Measurements from ENCODE around the gene PARP15.

GRCh38 chr3:122533480-122533879, 44.0 kb upstream of the PARP15 start:
- TF ChIP-seq CTCF (IDR thresholded peaks at IDR 0.05; ENCODE audit: poor library complexity) (no peak), EZH2phosphoT487 (IDR thresholded peaks at IDR 0.05; ENCODE audit: low read depth, severe bottlenecking, unreplicated experiment) (no peak)
